Stomach (tissue), 9 donors: Measurements from ENCODE around the gene ZNF317. TPM values are rescaled to one million over a fixed set of nuclear protein-coding genes. Genes with fewer than 3 reads are reported as not detected.
"Not testable (repeated sequence)": the region's sequence is repeated elsewhere in the genome, so short reads cannot be mapped to it uniquely, and the experiment has no call there.

ENCODE experiments used
- DNase-seq, 2 donors: peaks; one replicate each; pipeline versions ENCODE4 v3.0.0 to v3.0.0-alpha.2; 2013 to 2019
- H3K27ac ChIP-seq, 5 donors: fragments of 200-600 bp in 4 of 5; sonication (generic) in 4 of 5; one replicate each; pipeline ENCODE4 v1.5.1; 2013 to 2019; ENCODE audit warnings: mild to moderate bottlenecking in 1 of 5, moderate library complexity in 1 of 5
- H3K27me3 ChIP-seq, 3 donors: fragments of 200-600 bp; sonication (generic); one replicate each; pipeline ENCODE4 v1.5.1; 2017 to 2019; ENCODE audit warnings: mixed run types in 1 of 3
- H3K36me3 ChIP-seq, 4 donors: fragments of 200-600 bp; sonication (generic); 1 replicate in 3 of 4; 2 replicates in 1 of 4; pipeline ENCODE4 v1.5.1; 2016 to 2019
- H3K4me1 ChIP-seq, 4 donors: fragments of 200-600 bp; sonication (generic); one replicate each; pipeline ENCODE4 v1.5.1; 2016 to 2019
- H3K4me3 ChIP-seq, 4 donors: fragments of 200-600 bp; sonication (generic) in 3 of 4; one replicate each; pipeline ENCODE4 v1.5.1; 2016 to 2019; ENCODE audit warnings: mild to moderate bottlenecking in 1 of 4
- H3K9me3 ChIP-seq, 4 donors: fragments of 200-600 bp; sonication (generic); one replicate each; pipeline ENCODE4 v1.5.1; 2016 to 2019
- CTCF ChIP-seq, 7 experiments: fragments of 450-650 bp in 4 of 7; fragments of 200-600 bp in 3 of 7; sonication (generic) in 3 of 7; IDR thresholded peaks; one replicate each; pipeline ENCODE4 v1.5.1; 2016 to 2019; ENCODE audit warnings: antibody characterized with exemption in 7 of 7, control low read depth in 2 of 7, mild to moderate bottlenecking in 1 of 7
- EP300 ChIP-seq: sonication (generic); formaldehyde crosslinking; IDR thresholded peaks from one replicate; pipeline ENCODE4 v1.6.1; 2017; ENCODE audit warnings: antibody characterized with exemption
- POLR2A ChIP-seq, 4 donors: fragments of 450-650 bp; IDR thresholded peaks; one replicate each; pipeline ENCODE4 v1.6.1; 2016; ENCODE audit warnings: antibody characterized with exemption in 4 of 4, control low read depth in 2 of 4, mild to moderate bottlenecking in 1 of 4, moderate library complexity in 1 of 4
- POLR2AphosphoS5 ChIP-seq, 3 donors: sonication (generic); formaldehyde crosslinking; IDR thresholded peaks; one replicate each; pipeline ENCODE4 v1.6.1; 2016; ENCODE audit warnings: antibody characterized with exemption in 3 of 3
- WGBS, 5 donors: extraction: QIAGEN DNeasy Blood & Tissue Kit in 3 of 5; methylation state at CpG; one replicate each; pipeline versions ENCODE4 v1.1.5 to v1.1.7; 2013 to 2018; 5-methylcytosine and 5-hydroxymethylcytosine counted together
- intact Hi-C: fragments of 100-400 bp; cut with DNase I; formaldehyde crosslinking; loops from one replicate; pipeline ENCODE4 v1.15.1; 2023; ENCODE audit warnings: low total_unique reads
- polyA plus RNA-seq, 3 donors: library from polyadenylated mRNA; stranded (reverse); fragments of 200-250 nt; gene quantifications; one replicate each; pipeline ENCODE4 v1.2.3, GENCODE V29; 2013
- total RNA-seq, 5 donors: library from RNA; depleted of rRNA; stranded (reverse); fragments of >200 nt; gene quantifications; one replicate each; pipeline versions ENCODE4 v1.1.0 to v1.2.3, GENCODE V29; 2014 to 2016
- donor health status: healthy with polysubstance abuse.
- donor health status: Bipolar disorder and iron deficiency.
- donor health status: healthy.

ZNF317 gene
- total and polyA plus RNA-seq, 8 donors: 17.8 to 33.6 (median 24.4) TPM

- TF ChIP-seq POLR2AphosphoS5 (IDR thresholded peaks at IDR 0.05): no peak
- no peak for TF ChIP-seq EP300
- no peak for TF ChIP-seq POLR2A (IDR thresholded peaks at IDR 0.05)
- TF ChIP-seq CTCF (IDR thresholded peaks at IDR 0.05): no peak
- intact Hi-C loops: no loop called here
- no peaks in the 10 kb centered on the region for H3K27me3 ChIP-seq
- 59 to 78% (median 73%) methylated on average over 4 of the region's 4 CpGs for WGBS, 5 donors
- H3K4me1 ChIP-seq: no peaks in the 10 kb centered on the region
- no peak within 1 kb of the TSS for H3K27ac ChIP-seq
- H3K9me3 ChIP-seq: peaks cover 0 to 9% (median 0%) of the 10 kb centered on the region in 4 donors
- no peak within 1 kb of the TSS for H3K4me3 ChIP-seq
- no peaks in the 10 kb centered on the region for H3K36me3 ChIP-seq
- DNase-seq: no peak
These were observed 38.7 kb downstream of the ZNF317 start, which contains the start of gene OR7D2 for GRCh38 chr19:9178901-9179300. OR7D2 (plus strand) TSS chr19:9178979; CDS start chr19:9185782, 6,803 bp downstream.

GRCh38 chr19:9183000-9183399, 42.8 kb downstream of the ZNF317 start:
- WGBS, 5 donors: 93 to 96% (median 94%) methylated on average over 17 of the region's 17 CpGs
- no peaks in the 10 kb centered on the region for H3K27me3 ChIP-seq
- no peak overlapping the region for H3K4me3 ChIP-seq
- H3K4me1 ChIP-seq: no peaks in the 10 kb centered on the region
- DNase-seq: no peak
- TF ChIP-seq POLR2A (IDR thresholded peaks at IDR 0.05) (no peak), CTCF (IDR thresholded peaks at IDR 0.05) (no peak), POLR2AphosphoS5 (IDR thresholded peaks at IDR 0.05) (no peak), EP300 (no peak)
- no peaks in the 10 kb centered on the region for H3K36me3 ChIP-seq
- intact Hi-C loops: no loop called here
- peaks cover 0 to 21% (median 6%) of the 10 kb centered on the region in 4 donors for H3K9me3 ChIP-seq
- H3K27ac ChIP-seq: no peak overlapping the region

- intact Hi-C loops: no loop called here
- no peak for DNase-seq
- H3K27me3 ChIP-seq: peaks cover 0 to 6% (median 0%) of the 10 kb centered on the region in 3 donors
- H3K27ac ChIP-seq: no peak overlapping the region
- no peaks in the 10 kb centered on the region for H3K4me1 ChIP-seq
- TF ChIP-seq POLR2AphosphoS5 (IDR thresholded peaks at IDR 0.05): no peak
- no peak for TF ChIP-seq EP300
- TF ChIP-seq POLR2A (IDR thresholded peaks at IDR 0.05): no peak
- TF ChIP-seq CTCF (IDR thresholded peaks at IDR 0.05): no peak
- WGBS, 5 donors: 61 to 85% (median 76%) methylated on average over 6 of the region's 6 CpGs
- H3K4me3 ChIP-seq: no peak overlapping the region
- peaks cover 0 to 38% (median 12%) of the 10 kb centered on the region in 4 donors for H3K9me3 ChIP-seq
- H3K36me3 ChIP-seq: no peaks in the 10 kb centered on the region
These were observed 47.0 kb downstream of the ZNF317 start for GRCh38 chr19:9187191-9187590.

- intact Hi-C loops: no loop called here
- no peaks in the 10 kb centered on the region for H3K4me1 ChIP-seq
- no peaks in the 10 kb centered on the region for H3K36me3 ChIP-seq
- peaks cover 0 to 17% (median 0%) of the 10 kb centered on the region in 3 donors for H3K27me3 ChIP-seq
- 64 to 83% (median 76%) methylated on average over 7 of the region's 7 CpGs for WGBS, 5 donors
- H3K27ac ChIP-seq: no peak overlapping the region
- DNase-seq: no peak
- H3K4me3 ChIP-seq: no peak overlapping the region
- TF ChIP-seq POLR2A (IDR thresholded peaks at IDR 0.05): no peak
- TF ChIP-seq POLR2AphosphoS5 (IDR thresholded peaks at IDR 0.05): no peak
- TF ChIP-seq CTCF (IDR thresholded peaks at IDR 0.05): no peak
- no peak for TF ChIP-seq EP300
- H3K9me3 ChIP-seq: peaks cover 0 to 32% (median 12%) of the 10 kb centered on the region in 4 donors
These were observed 49.3 kb downstream of the ZNF317 start for GRCh38 chr19:9189535-9189934.

GRCh38 chr19:9198044-9198443, 57.8 kb downstream of the ZNF317 start:
- H3K27ac ChIP-seq, H3K9me3 ChIP-seq, intact Hi-C loops, H3K36me3 ChIP-seq, DNase-seq, H3K4me1 ChIP-seq, H3K4me3 ChIP-seq: not testable (repeated sequence)
- H3K27me3 ChIP-seq: peaks cover 0 to 19% (median 0%) of the 10 kb centered on the region in 3 donors
- WGBS, 5 donors: 60 to 83% (median 79%) methylated on average over 1 to 2 of the region's 2 CpGs
